Lung (tissue), 12 donors: ENCODE data around the gene PTP4A2. TPM values are rescaled to one million over a fixed set of nuclear protein-coding genes. Genes with fewer than 3 reads are reported as not detected.

Experiments
- ATAC-seq: fragments of 200-7000 bp; cut with Tn5 transposase; one replicate; pipeline ENCODE4 v1.9.1; 2020; ENCODE audit warnings: moderate number of reproducible peaks; ENCODE audit not compliant: insufficient read depth, low FRiP score
- DNase-seq, 3 donors: peaks; one replicate each; pipeline ENCODE4 v3.0.0-alpha.2; 2013 to 2017
- H3K27ac ChIP-seq, 2 donors: one replicate each; pipeline ENCODE4 v1.5.1; 2013; ENCODE audit warnings: mild to moderate bottlenecking in 2 of 2, moderate library complexity in 2 of 2, control low read depth in 1 of 2, inconsistent platforms in 1 of 2, low read depth in 1 of 2, low read length in 1 of 2
- H3K27me3 ChIP-seq, 3 donors: one replicate each; pipeline ENCODE4 v1.5.1; 2013; ENCODE audit warnings: low read length in 2 of 3; ENCODE audit not compliant: control insufficient read depth in 3 of 3, insufficient read depth in 3 of 3
- H3K36me3 ChIP-seq, 4 donors: one replicate each; pipeline ENCODE4 v1.5.1; 2013; ENCODE audit warnings: low read length in 4 of 4, mild to moderate bottlenecking in 1 of 4, moderate library complexity in 1 of 4; ENCODE audit not compliant: control insufficient read depth in 4 of 4, insufficient read depth in 4 of 4
- H3K4me1 ChIP-seq, 5 donors: one replicate each; pipeline ENCODE4 v1.5.1; 2013; ENCODE audit warnings: low read length in 5 of 5, mild to moderate bottlenecking in 2 of 5, moderate library complexity in 1 of 5; ENCODE audit not compliant: control insufficient read depth in 5 of 5, insufficient read depth in 5 of 5
- H3K4me3 ChIP-seq: one replicate; pipeline ENCODE4 v1.5.1; 2013; ENCODE audit warnings: mild to moderate bottlenecking, control low read depth, moderate library complexity
- H3K9ac ChIP-seq, 2 donors: one replicate each; pipeline ENCODE4 v1.5.1; 2013; ENCODE audit warnings: low read length in 2 of 2, control low read depth in 1 of 2; ENCODE audit not compliant: insufficient read depth in 1 of 2
- H3K9me3 ChIP-seq, 4 donors: one replicate each; pipeline ENCODE4 v1.5.1; 2013; ENCODE audit warnings: low read length in 3 of 4, mild to moderate bottlenecking in 1 of 4, moderate library complexity in 1 of 4; ENCODE audit not compliant: control insufficient read depth in 4 of 4, insufficient read depth in 3 of 4
- WGBS, 2 donors: extraction: QIAGEN DNeasy Blood & Tissue Kit; methylation state at CpG; one replicate each; pipeline ENCODE4 v1.1.7; 2013; 5-methylcytosine and 5-hydroxymethylcytosine counted together
- polyA plus RNA-seq, 2 donors: library from polyadenylated mRNA; stranded (reverse); fragments of 200-250 nt; gene quantifications; one replicate each; pipeline ENCODE4 v1.2.1, GENCODE V29; 2013
- total RNA-seq, 2 donors: library from RNA; depleted of rRNA in 1 of 2; stranded (reverse); fragments of >200 nt in 1 of 2; gene quantifications; one replicate each; pipeline ENCODE4 v1.2.1, GENCODE V29; 2014 to 2021
- TF ChIP-seq, protein P1 (sequence below): IDR thresholded peaks from 2 replicates; pipeline ENCODE4 v1.5.1; 2012; ENCODE audit warnings: mild to moderate bottlenecking; ENCODE audit errors: control extremely low read depth, extremely low read depth
- donor health status: control.
- donor health status: control.
- donor health status: Bipolar disorder and iron deficiency.
- donor health status: healthy.
- donor health status: DM: yes; HTN: yes; CAD: no.

Gene PTP4A2
- total and polyA plus RNA-seq, 4 donors, result 90.4 to 274 (median 163) TPM

DNA sequence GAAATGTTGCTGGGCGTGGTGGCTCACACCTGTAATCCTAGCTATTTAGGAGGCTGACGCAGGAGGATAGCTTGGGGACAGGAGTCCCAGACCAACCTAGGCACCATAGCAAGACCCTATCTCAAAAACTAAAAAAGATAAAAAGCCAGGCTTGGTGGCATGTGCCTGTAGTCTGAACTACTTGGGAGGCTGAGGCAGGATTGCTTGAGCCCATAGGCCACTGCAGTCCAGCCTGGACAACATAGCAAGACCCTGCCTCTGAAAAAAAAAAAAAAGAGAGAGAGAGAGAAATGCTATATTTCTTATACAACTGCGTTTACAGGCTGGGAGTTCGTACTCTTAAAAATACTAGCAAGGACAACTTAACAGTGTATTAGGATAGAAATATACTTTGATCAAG lies 76.1 kb downstream of the PTP4A2 start:
- Histone ChIP-seq H3K27me3 (no peaks in the 10 kb centered on the region), H3K4me3 (no peak overlapping the region), H3K9ac (no peak overlapping the region), H3K36me3 (no peaks in the 10 kb centered on the region), H3K27ac (no peak overlapping the region), H3K4me1 (peaks cover 0 to 2% (median 0%) of the 10 kb centered on the region in 5 donors), H3K9me3 (no peaks in the 10 kb centered on the region)
- ATAC-seq (no peak), DNase-seq (no peak)
- WGBS, 2 donors, result 93 to 95% methylated on average over 4 of the region's 4 CpGs
- TF ChIP-seq, protein P1, sequence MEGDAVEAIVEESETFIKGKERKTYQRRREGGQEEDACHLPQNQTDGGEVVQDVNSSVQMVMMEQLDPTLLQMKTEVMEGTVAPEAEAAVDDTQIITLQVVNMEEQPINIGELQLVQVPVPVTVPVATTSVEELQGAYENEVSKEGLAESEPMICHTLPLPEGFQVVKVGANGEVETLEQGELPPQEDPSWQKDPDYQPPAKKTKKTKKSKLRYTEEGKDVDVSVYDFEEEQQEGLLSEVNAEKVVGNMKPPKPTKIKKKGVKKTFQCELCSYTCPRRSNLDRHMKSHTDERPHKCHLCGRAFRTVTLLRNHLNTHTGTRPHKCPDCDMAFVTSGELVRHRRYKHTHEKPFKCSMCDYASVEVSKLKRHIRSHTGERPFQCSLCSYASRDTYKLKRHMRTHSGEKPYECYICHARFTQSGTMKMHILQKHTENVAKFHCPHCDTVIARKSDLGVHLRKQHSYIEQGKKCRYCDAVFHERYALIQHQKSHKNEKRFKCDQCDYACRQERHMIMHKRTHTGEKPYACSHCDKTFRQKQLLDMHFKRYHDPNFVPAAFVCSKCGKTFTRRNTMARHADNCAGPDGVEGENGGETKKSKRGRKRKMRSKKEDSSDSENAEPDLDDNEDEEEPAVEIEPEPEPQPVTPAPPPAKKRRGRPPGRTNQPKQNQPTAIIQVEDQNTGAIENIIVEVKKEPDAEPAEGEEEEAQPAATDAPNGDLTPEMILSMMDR, result no peak

DNA sequence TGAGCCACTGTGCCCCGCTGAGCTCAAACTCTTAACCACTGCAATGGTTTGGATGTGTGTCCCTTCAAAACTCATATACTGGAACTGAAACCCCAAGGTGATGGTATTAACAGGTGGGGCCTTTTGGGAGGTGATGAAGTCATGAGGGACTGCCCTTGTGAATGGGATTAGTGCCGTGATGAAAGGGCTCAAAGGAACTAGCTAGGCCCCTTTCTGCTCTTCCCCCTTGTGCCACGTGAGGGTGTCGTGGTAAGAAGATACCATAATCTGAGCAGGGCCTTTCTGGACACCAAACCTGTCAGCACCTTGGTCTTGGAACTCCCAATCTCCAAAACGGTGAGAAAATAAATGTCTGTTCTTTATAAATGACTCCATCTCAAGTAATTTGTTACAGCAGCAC lies 76.8 kb downstream of the PTP4A2 start:
- ATAC-seq, result no peak
- WGBS, 2 donors, result 82% methylated on average over 5 of the region's 5 CpGs
- H3K9me3 ChIP-seq, result no peaks in the 10 kb centered on the region
- no peak overlapping the region for H3K27ac ChIP-seq
- no peaks in the 10 kb centered on the region for H3K36me3 ChIP-seq
- DNase-seq, result no peak
- H3K9ac ChIP-seq, result no peak overlapping the region
- TF ChIP-seq, protein P1, result no peak
- peaks cover 0 to 2% (median 0%) of the 10 kb centered on the region in 5 donors for H3K4me1 ChIP-seq
- no peaks in the 10 kb centered on the region for H3K27me3 ChIP-seq
- no peak overlapping the region for H3K4me3 ChIP-seq

DNA sequence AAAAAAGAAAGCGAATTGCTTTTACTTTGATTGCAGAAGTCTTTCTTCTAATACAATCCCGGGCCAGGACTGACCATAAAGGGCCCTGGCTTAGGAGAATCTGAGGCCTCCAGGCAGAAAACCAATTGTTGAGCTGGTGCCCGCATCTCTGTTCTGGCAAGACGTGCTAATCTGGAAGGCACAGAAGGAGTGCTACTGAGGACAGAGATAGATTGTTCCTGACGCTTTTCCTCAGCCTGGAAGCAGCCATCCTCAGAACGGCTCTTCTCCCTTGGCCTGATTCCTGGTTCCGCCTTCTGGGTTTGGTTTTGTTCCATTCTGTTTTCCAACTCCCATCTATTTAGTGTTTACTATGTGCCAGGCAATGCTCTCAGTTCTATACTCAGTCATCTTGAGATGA lies 77.6 kb downstream of the PTP4A2 start:
- no peak overlapping the region for H3K9ac ChIP-seq
- no peak overlapping the region for H3K27ac ChIP-seq
- DNase-seq, result no peak
- ATAC-seq, result no peak
- 82 to 92% methylated on average over 7 of the region's 7 CpGs for WGBS, 2 donors
- H3K27me3 ChIP-seq, result no peaks in the 10 kb centered on the region
- TF ChIP-seq, protein P1, result no peak
- H3K9me3 ChIP-seq, result no peaks in the 10 kb centered on the region
- no peak overlapping the region for H3K4me3 ChIP-seq
- peaks cover 0 to 2% (median 0%) of the 10 kb centered on the region in 5 donors for H3K4me1 ChIP-seq
- no peaks in the 10 kb centered on the region for H3K36me3 ChIP-seq

DNA sequence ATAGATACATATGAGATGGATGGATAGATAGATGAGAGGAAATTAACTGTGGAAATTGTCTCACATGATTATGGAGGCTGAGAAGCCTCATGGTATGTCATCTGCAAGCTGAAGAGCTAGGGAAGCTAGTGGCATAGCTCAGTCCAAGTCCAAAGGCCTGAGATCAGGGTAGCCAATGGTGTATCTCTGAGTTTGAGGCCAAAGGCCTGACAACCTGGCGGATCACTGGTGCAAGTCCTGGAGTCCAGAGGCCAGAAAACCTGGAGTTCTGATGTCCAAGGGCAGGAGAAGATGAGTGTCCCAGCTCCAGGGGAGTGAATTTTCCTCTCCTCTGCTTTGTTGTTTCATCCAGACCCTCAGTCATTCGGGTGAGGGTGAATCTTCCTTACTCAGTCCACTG lies 78.4 kb downstream of the PTP4A2 start:
- Histone ChIP-seq H3K4me3 (no peak overlapping the region), H3K4me1 (peaks cover 0 to 2% (median 0%) of the 10 kb centered on the region in 5 donors), H3K9ac (no peak overlapping the region), H3K36me3 (no peaks in the 10 kb centered on the region), H3K9me3 (no peaks in the 10 kb centered on the region), H3K27me3 (no peaks in the 10 kb centered on the region), H3K27ac (no peak overlapping the region)
- DNase-seq (no peak), ATAC-seq (no peak)
- 91 to 100% methylated on average over 2 of the region's 2 CpGs for WGBS, 2 donors
- TF ChIP-seq, protein P1, result no peak
